Astrocyte of the cerebellum (primary cell): ENCODE measurements around the gene RANBP3.
"Not testable (repeated sequence)": the region's sequence is repeated elsewhere in the genome, so short reads cannot be mapped to it uniquely, and the experiment has no call there.

ENCODE experiments used
- DNase-seq: peaks from one replicate; pipeline ENCODE4 v3.0.0-alpha.2; 2011; ENCODE audit warnings: low read depth
- H3K4me3 ChIP-seq: 2 replicates; pipeline ENCODE4 v1.5.1; 2011; ENCODE audit warnings: mild to moderate bottlenecking, low read depth, low read length, moderate library complexity
- in situ Hi-C: cut with HindIII; loops from 2 replicates; pipeline ENCODE4 v1.10.0; 2017; ENCODE audit warnings: low sequenced_read_pairs
- TF ChIP-seq, protein P1 (sequence below): IDR thresholded peaks from 2 replicates; pipeline ENCODE4 v1.5.1; 2012; ENCODE audit warnings: low read length, low read depth, moderate library complexity, mild to moderate bottlenecking; ENCODE audit errors: missing control alignments

Gene RANBP3

DNA sequence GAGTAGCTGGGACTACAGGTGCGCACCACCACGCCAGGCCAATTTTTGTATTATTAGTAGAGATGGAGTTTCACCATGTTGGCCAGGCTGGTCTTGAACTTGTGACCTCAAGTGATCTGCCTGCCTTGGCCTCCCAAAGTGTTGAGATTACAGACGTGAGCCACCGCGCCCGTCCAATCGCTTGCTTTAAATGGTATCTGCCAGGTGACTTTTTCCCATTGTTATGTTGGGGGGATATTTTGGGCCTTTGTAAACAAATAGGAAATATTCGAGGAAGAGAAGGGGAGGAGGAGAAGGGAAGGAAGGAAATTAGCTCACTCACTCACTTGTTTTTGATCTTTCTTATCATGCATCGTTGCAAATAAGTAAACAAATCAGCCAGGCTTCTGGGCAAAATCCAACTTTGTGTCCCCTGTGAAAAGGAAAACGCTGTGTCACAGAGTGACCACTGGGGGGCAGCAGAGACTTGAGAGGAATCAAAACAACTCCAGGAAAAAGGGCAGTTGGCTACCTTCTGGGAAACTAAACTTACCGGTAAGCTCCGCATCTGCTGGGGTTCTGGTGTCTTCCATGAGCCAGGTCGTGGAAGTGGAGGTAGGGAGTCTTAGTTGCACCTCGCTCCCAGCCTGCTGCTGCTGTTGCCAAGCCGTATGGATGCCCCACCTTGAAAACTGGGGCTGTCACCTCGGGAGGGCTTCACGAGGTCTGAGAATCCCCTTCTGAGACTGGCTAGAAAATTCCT lies 9.3 kb upstream of the RANBP3 start:
- in situ Hi-C loops = no loop called here
- TF ChIP-seq, protein P1, sequence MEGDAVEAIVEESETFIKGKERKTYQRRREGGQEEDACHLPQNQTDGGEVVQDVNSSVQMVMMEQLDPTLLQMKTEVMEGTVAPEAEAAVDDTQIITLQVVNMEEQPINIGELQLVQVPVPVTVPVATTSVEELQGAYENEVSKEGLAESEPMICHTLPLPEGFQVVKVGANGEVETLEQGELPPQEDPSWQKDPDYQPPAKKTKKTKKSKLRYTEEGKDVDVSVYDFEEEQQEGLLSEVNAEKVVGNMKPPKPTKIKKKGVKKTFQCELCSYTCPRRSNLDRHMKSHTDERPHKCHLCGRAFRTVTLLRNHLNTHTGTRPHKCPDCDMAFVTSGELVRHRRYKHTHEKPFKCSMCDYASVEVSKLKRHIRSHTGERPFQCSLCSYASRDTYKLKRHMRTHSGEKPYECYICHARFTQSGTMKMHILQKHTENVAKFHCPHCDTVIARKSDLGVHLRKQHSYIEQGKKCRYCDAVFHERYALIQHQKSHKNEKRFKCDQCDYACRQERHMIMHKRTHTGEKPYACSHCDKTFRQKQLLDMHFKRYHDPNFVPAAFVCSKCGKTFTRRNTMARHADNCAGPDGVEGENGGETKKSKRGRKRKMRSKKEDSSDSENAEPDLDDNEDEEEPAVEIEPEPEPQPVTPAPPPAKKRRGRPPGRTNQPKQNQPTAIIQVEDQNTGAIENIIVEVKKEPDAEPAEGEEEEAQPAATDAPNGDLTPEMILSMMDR = peak; percentile 95
- DNase-seq = peak; percentile 79
- H3K4me3 ChIP-seq = peak overlapping the region; percentile 19

DNA sequence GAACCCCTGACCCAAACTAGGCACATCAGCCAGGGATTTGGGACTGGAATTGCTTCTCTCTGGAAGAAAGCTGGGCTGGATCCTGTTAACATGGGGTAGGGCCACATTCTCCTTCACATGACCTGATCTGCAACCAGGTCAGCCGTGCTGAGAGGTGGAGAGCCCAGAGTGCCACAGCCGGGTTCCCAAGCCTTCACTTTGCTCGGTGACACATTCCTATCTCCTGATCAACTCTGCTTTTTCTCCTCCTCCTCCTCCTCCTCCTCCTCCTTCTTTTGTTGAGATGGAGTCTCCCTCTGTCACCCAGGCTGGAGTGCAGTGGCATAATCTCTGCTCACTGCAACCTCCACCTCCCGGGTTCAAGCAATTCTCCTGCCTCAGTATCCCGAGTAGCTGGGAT lies 7.9 kb upstream of the RANBP3 start:
- DNase-seq, in situ Hi-C loops, H3K4me3 ChIP-seq: not testable (repeated sequence)

DNA sequence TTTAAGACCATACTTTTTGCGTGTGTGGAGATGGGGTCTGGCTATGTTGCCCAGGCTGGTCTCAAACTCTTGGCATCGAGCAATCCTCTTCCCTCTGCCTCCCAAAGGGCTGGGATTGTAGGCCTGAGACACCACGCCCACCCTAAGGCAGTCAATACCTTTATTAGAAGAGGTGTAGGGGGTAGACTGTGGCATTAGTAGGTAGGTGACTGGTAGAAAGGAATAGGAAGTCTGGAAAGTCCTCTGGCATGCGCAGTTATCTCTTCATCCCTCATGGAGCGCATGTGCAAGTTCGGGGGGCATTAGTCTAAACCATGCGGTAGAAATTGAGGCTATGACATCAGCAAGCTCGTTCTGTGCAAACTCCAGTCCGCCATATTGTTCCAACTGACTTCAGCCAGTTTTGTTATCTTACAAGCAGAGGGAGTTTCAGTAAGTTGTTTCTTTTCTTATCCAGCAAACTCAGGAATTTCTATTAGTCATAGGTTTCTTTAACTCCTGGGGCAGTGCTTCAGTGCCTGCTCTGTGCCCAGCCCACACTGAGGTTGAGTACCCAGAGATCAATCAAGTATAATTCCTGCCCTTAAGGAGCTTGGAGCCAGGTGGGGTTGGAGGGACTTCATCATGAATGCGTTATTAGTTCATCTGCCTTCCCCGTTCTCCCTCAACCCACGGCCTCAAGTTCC lies 7.3 kb upstream of the RANBP3 start:
- no peak overlapping the region for H3K4me3 ChIP-seq
- DNase-seq = no peak
- TF ChIP-seq, protein P1 = no peak
- in situ Hi-C loops = no loop called here

DNA sequence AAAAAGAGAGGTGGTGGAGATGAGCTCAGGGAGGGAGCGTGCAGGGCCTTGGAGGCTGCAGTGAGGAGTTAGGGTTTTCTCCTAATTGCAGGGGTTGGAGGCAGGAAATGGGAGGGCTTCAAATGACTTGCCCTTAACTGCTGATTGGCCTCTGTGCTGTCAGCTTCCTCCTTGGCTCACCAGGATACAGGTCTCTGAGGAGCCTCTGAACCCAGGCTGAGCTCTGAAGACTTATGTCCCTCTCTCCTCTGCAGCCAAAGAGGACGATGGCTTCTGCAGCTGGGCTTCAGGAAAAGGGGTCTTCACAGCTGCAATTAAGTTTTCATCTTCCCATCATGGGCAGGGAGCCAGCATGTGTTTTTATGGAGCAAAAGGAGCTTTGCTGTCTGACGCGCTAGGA lies 6.7 kb upstream of the RANBP3 start:
- DNase-seq = no peak
- TF ChIP-seq, protein P1 = no peak
- H3K4me3 ChIP-seq = no peak overlapping the region
- in situ Hi-C loops = no loop called here

DNA sequence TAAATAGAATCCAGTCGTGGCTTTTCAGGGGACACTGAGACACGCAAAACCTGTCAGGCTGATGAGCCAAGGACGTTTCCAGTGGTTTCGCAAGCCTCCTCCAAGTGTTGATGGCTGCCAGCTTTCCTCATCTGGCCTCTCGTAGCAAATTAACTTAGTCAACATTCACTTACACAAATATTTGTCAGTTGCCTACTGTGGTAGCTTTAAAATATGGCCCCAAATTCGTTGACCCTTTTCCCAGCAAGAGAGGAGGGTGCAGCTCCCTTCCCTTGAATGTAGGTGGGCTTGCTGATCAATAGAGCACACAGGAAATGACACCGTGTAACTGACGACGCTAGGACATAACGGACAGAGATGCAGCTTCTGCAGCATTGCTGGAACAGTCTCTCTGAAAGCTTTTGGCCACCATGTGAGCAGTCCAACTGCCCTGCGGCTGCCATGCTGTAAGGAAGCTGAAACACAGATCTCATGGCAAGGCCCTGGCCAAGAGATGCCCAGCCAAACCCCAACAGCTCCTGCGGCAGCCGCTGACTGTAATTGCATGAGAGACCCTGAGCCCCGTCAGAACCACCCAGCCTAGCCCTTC lies 5.5 kb upstream of the RANBP3 start:
- TF ChIP-seq, protein P1 = no peak
- in situ Hi-C loops = no loop called here
- no peak overlapping the region for H3K4me3 ChIP-seq
- DNase-seq = no peak

DNA sequence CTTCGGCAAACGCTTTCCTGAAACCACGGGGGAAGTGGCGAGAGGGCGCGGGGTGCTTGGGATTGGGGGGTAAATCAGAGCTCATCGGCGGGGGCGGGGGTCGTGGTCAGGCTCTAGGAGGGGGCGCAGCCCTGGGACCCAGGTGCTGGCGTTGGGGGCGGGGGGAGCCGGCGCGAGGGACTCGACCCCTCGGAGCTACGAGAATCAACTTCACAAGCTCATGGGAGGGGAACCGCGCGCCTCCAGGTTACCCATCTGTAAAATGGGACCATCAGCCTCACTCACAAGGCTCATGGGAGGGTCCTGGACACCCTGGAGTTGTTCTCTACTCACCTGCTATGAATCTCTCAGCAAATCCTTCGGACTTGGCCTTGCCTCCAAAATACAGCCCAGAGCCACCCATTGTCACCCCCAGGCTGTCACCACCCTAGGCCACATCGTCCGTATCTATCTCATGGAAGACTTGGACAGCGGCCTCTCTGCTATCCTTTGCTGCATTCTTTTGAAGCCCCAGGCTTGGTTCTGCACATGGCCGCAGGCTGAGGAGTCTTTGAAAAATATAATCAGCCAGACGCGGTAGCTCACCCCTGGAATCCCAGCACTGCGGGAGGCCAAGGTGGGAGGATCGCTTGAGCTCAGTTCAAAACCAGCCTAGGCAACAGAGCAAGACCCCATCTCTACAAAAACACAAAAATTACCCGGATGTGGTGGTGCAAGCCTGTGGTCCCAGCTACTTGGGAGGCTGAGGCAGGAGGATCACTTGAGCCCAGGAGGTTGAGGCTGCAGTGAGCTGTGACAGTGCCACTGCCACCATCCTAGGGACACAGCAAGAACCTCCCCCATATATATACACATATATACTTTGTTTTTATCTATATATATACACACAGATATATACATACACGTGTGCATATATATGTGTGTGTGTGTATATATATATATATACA lies 939 bp upstream of the RANBP3 start:
- in situ Hi-C loops = no loop called here
- DNase-seq = no peak
- H3K4me3 ChIP-seq = peak overlapping the region; percentile 91
- TF ChIP-seq, protein P1 = no peak
